Tibial artery (tissue), 4 donors: ENCODE results near the gene C10orf105.

Experiments
- DNase-seq, 2 donors: peaks; one replicate each; pipeline ENCODE4 v3.0.0-alpha.2; 2019
- H3K27ac ChIP-seq, 2 donors: fragments of 200-600 bp; sonication (generic) in 1 of 2; 1 replicate in 1 of 2; 2 replicates in 1 of 2; pipeline ENCODE4 v1.5.1; 2018 to 2019; ENCODE audit warnings: mild to moderate bottlenecking in 1 of 2
- H3K27me3 ChIP-seq, 2 donors: fragments of 200-600 bp; sonication (generic) in 1 of 2; one replicate each; pipeline versions ENCODE4 v1.5.1 to v1.6.0; 2016 to 2019
- H3K36me3 ChIP-seq, 3 donors: fragments of 200-600 bp; sonication (generic) in 2 of 3; one replicate each; pipeline ENCODE4 v1.5.1; 2016 to 2019; ENCODE audit warnings: mild to moderate bottlenecking in 2 of 3
- H3K4me1 ChIP-seq, 4 donors: fragments of 200-600 bp; sonication (generic) in 2 of 4; 1 replicate in 3 of 4; 2 replicates in 1 of 4; pipeline ENCODE4 v1.5.1; 2016 to 2019
- H3K4me3 ChIP-seq, 2 donors: fragments of 200-600 bp; sonication (generic) in 1 of 2; 1 replicate in 1 of 2; 2 replicates in 1 of 2; pipeline ENCODE4 v1.5.1; 2018 to 2019; ENCODE audit warnings: mild to moderate bottlenecking in 2 of 2
- H3K9me3 ChIP-seq, 3 donors: fragments of 200-600 bp; sonication (generic) in 1 of 3; one replicate each; pipeline ENCODE4 v1.5.1; 2016 to 2019
- intact Hi-C: fragments of 100-400 bp; cut with DNase I; formaldehyde crosslinking; loops from one replicate; pipeline ENCODE4 v1.15.0; 2023; ENCODE audit warnings: low total_unique reads
- TF ChIP-seq, protein P1 (sequence below), 2 experiments: fragments of 200-600 bp in 1 of 2; fragments of 450-650 bp in 1 of 2; IDR thresholded peaks; one replicate each; pipeline ENCODE4 v1.5.1; 2017 to 2019; ENCODE audit warnings: antibody characterized with exemption in 2 of 2, mild to moderate bottlenecking in 1 of 2, moderate library complexity in 1 of 2

C10orf105 gene

GRCh38 chr10:71679425-71679824 is 40.2 kb downstream of the C10orf105 start:
- TF ChIP-seq, protein P1, sequence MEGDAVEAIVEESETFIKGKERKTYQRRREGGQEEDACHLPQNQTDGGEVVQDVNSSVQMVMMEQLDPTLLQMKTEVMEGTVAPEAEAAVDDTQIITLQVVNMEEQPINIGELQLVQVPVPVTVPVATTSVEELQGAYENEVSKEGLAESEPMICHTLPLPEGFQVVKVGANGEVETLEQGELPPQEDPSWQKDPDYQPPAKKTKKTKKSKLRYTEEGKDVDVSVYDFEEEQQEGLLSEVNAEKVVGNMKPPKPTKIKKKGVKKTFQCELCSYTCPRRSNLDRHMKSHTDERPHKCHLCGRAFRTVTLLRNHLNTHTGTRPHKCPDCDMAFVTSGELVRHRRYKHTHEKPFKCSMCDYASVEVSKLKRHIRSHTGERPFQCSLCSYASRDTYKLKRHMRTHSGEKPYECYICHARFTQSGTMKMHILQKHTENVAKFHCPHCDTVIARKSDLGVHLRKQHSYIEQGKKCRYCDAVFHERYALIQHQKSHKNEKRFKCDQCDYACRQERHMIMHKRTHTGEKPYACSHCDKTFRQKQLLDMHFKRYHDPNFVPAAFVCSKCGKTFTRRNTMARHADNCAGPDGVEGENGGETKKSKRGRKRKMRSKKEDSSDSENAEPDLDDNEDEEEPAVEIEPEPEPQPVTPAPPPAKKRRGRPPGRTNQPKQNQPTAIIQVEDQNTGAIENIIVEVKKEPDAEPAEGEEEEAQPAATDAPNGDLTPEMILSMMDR (IDR thresholded peaks at IDR 0.05): no peak
- Histone ChIP-seq H3K36me3 (no peaks in the 10 kb centered on the region), H3K27ac (no peak overlapping the region), H3K9me3 (no peaks in the 10 kb centered on the region), H3K4me3 (no peak overlapping the region), H3K4me1 (no peaks in the 10 kb centered on the region), H3K27me3 (peaks cover 0 to 20% of the 10 kb centered on the region in 2 donors)
- DNase-seq: no peak
- intact Hi-C loops: no loop called here

GRCh38 chr10:71678057-71678805 is 41.3 kb downstream of the C10orf105 start:
- Histone ChIP-seq H3K9me3 (no peaks in the 10 kb centered on the region), H3K27me3 (peaks cover 0 to 20% of the 10 kb centered on the region in 2 donors), H3K4me1 (no peaks in the 10 kb centered on the region), H3K36me3 (no peaks in the 10 kb centered on the region), H3K4me3 (no peak overlapping the region), H3K27ac (no peak overlapping the region)
- TF ChIP-seq, protein P1 (IDR thresholded peaks at IDR 0.05): no peak
- intact Hi-C loops: no loop called here
- DNase-seq: no peak

- intact Hi-C loops: no loop called here
- no peaks in the 10 kb centered on the region for H3K4me1 ChIP-seq
Measured at GRCh38 chr10:71677261-71677660, 42.3 kb downstream of the C10orf105 start.

GRCh38 chr10:71675295-71675970 is 44.1 kb downstream of the C10orf105 start:
- H3K27me3 ChIP-seq: peaks cover 0 to 20% of the 10 kb centered on the region in 2 donors
- no peak for DNase-seq
- H3K4me1 ChIP-seq: no peaks in the 10 kb centered on the region
- H3K36me3 ChIP-seq: no peaks in the 10 kb centered on the region
- no peaks in the 10 kb centered on the region for H3K9me3 ChIP-seq
- TF ChIP-seq, protein P1 (IDR thresholded peaks at IDR 0.05): no peak
- H3K4me3 ChIP-seq: no peak overlapping the region
- intact Hi-C loops: no loop called here
- H3K27ac ChIP-seq: no peak overlapping the region

More at GRCh38 chr10:71677261-71677660, 42.3 kb downstream of the C10orf105 start:
- TF ChIP-seq, protein P1 (IDR thresholded peaks at IDR 0.05): no peak
- H3K9me3 ChIP-seq: no peaks in the 10 kb centered on the region
- H3K27ac ChIP-seq: no peak overlapping the region
- no peak for DNase-seq
- no peak overlapping the region for H3K4me3 ChIP-seq
- H3K36me3 ChIP-seq: no peaks in the 10 kb centered on the region
- peaks cover 0 to 20% of the 10 kb centered on the region in 2 donors for H3K27me3 ChIP-seq

DNA sequence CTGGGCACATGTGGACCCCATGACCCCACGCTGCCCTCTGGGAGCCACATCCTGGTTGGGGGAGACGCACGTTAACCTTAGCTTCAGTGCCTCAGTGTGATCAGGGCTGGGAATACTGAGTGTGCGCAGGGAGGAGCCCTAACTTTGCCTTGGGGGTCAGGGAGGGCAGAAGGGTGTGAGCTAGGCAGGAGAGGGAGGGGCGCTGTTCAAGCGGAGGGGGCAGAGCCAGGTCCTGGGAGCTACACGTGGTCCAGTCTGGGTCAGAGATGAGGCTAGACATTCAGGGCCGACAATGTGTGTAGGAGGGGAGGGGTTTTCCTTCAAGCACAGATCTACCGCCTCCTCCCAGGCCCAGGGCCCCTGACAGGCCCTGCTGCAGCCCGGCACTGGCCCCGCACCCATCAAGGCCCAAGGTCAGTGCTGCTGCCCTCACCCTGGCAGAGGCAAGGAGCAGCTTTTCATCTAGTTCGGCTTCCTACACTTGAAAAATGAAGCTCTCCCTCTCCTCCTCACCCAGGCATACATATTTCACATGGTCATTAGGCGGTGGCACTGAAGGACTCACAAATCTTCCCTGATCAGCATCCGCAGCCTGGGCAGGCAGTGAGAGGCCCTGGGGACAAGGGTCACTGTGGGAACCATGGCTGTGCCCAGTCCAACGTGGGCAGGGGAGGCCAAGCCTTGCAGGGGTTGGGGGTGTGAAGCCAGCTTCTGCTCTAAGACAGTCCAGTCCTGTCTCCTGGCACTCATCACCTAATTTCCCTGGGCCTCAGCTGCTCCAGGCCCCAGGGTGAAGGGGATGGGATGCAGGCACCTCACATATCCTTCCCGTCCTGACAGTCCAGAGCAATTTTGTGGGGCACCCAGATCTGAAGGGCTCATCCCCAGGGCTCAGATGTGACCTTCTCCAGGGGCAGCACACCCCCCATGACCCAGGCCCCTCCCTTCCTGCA is 47.3 kb downstream of the C10orf105 start:
- intact Hi-C loops: no loop called here
- no peak for DNase-seq
- H3K36me3 ChIP-seq: no peaks in the 10 kb centered on the region
- H3K9me3 ChIP-seq: no peaks in the 10 kb centered on the region
- no peak overlapping the region for H3K4me3 ChIP-seq
- TF ChIP-seq, protein P1 (IDR thresholded peaks at IDR 0.05): no peak
- peaks cover 0 to 8% of the 10 kb centered on the region in 2 donors for H3K27me3 ChIP-seq
- H3K27ac ChIP-seq: no peak overlapping the region
- H3K4me1 ChIP-seq: no peaks in the 10 kb centered on the region
